HPDE6-E6E7 (cell line): ENCODE results near the gene CACNA1G.

Experiments
- DNase-seq: peaks from one replicate; pipeline ENCODE4 v3.0.0; 2011; ENCODE audit warnings: missing footprints; ENCODE audit errors: extremely low spot score

The CACNA1G gene

GRCh38 chr17:50651661-50652060 lies 91.1 kb downstream of the CACNA1G start:
- DNase-seq = no peak

GRCh38 chr17:50653738-50654137 lies 93.2 kb downstream of the CACNA1G start:
- no peak for DNase-seq

GRCh38 chr17:50656509-50656908 lies 96.0 kb downstream of the CACNA1G start:
- DNase-seq = no peak

- no peak for DNase-seq
Observed at GRCh38 chr17:50657054-50657453, 96.5 kb downstream of the CACNA1G start.

- DNase-seq = no peak
Observed at GRCh38 chr17:50657627-50658026, 97.1 kb downstream of the CACNA1G start.

GRCh38 chr17:50658616-50659015 lies 98.1 kb downstream of the CACNA1G start:
- DNase-seq = no peak

- no peak for DNase-seq
Observed at GRCh38 chr17:50659179-50659578, 98.7 kb downstream of the CACNA1G start.

- no peak for DNase-seq
Observed at GRCh38 chr17:50660042-50660886, 99.7 kb downstream of the CACNA1G start.

- no peak for DNase-seq
Observed at GRCh38 chr17:50660887-50661345, 100.4 kb downstream of the CACNA1G start.

- no peak for DNase-seq
Observed at GRCh38 chr17:50661348-50661747, 100.8 kb downstream of the CACNA1G start.

GRCh38 chr17:50661795-50662391 lies 101.4 kb downstream of the CACNA1G start:
- DNase-seq = peak; percentile 97

- DNase-seq = no peak
Observed at GRCh38 chr17:50662632-50663225, 102.2 kb downstream of the CACNA1G start.

- no peak for DNase-seq
Observed at GRCh38 chr17:50663812-50664374, 103.4 kb downstream of the CACNA1G start.

- DNase-seq = no peak
Observed at GRCh38 chr17:50664788-50665458, 104.4 kb downstream of the CACNA1G start.

- no peak for DNase-seq
Observed at GRCh38 chr17:50665838-50666237, 105.3 kb downstream of the CACNA1G start.

GRCh38 chr17:50666316-50666715 lies 105.8 kb downstream of the CACNA1G start:
- no peak for DNase-seq

- no peak for DNase-seq
Observed at GRCh38 chr17:50667259-50668024, 106.9 kb downstream of the CACNA1G start.

GRCh38 chr17:50668025-50668837 lies 107.7 kb downstream of the CACNA1G start:
- no peak for DNase-seq

GRCh38 chr17:50668838-50669581 lies 108.5 kb downstream of the CACNA1G start:
- DNase-seq = no peak

- no peak for DNase-seq
Observed at GRCh38 chr17:50672071-50672470, 111.6 kb downstream of the CACNA1G start.
